ENCODE measurements around the gene ECE2.

ECE2 gene

DNA sequence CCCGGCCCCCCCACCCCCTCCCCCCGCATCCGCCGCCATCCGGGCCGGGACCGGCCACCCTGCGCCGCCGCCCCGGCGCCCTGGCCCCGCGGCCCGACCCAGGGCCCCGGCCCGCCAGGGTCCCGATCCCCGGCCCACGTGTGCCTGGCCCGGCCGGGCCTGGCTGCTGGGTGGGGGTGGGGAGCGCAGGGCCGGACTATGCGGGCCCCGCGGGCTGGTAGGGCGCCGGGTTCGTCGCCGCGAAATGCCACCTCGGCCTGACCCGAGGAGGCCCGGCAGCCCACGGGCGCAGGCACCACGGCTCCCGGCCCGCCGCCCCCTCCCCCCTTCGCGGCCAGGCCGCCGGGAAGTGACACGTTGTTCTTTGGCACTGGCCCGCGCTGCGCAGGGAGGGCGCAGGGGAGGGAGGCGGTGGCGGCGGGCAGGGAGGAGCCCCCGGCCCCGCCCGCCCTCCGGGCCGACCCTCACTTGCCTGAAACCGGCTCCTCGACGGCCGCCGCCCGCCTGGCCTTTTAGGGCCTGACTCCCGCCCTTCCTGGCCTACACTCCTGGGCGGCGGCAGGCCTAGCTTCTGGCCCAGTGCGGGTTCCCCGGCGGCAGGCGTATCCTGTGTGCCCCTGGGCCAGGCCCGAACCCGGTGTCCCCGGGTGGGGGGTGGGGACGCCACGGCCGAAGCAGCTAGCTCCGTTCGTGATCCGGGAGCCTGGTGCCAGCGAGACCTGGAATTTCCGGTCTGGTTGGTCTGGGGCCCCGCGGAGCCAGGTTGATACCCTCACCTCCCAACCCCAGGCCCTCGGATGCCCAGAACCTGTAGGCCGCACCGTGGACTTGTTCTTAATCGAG, 39.1 kb downstream of the ECE2 start:
- peak; percentile 80 for DNase-seq (ENCODE audit: low spot score)

DNA sequence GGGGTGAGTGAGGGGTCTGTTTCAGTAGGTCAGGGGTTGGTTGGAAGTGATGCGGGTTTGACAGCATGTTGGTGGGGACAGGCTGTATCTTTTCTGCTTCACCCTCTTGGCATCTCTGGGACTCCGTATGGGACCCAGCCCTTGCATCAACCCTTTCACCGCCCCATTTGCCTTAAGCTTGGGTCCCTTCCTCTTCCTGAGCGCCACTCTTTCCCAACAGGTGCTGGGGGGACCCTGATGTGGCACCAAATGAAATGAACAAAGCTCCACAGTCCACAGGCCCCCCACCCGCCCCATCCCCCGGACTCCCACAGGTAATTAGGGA, 39.7 kb downstream of the ECE2 start:
- no peak for DNase-seq (ENCODE audit: low spot score)

DNA sequence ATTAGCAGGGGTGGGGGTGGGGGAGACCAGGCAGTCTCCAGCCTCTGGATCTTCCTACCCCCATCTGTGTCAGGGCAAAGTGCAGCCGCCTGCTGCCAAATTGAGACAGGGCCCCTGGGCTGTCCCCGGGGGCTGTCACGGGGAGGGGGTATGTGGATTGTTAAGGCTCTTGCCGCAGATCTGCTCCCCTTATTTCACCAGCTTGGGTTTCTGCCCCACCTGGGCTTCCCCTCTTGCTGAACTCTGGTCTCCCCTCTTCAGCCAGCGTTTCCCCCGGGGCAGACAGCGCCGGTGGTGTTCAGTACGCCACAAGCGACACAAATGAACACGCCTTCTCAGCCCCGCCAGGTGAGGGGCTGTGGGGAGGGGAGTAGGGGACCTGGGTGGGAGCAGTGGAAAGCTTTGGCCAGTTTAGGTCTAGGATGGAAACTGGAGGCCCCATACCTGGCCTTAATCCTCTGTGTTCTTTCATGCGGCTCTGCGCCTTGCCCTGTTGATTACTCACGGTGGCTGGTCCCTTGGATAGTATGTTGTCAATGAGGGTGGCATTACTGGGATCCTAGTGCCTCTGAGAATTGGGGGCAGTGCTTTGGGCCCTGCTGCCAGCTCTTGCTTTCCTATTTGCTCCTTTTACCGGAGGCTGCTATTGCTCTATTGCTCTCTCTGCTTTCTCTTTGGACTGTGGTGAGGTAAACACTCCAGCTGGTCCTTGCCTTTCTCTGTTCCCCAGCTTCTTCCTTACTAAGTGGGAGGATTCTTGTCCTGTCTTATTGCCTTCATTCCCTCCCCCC, 40.2 kb downstream of the ECE2 start:
- no peak for DNase-seq (ENCODE audit: low spot score)

DNA sequence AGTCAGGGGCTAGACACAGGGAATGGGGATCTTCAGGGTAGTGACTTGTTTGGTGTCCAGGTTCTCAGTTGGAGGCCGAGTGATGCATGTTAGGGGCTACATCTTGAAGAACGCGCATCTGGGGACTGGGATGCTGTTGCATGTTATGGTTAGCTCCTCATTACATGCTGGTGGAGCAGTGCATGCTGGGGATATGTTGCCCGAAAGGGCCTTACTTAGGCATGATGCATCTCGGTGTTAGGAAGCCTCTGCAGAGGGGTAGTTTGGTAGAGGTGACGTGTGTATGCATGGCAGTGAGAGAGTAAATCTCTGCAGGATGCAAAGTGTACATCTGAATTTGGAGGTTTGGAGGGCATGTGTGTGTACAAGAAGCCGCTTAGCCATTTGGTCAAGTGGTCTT, 41.0 kb downstream of the ECE2 start:
- DNase-seq (ENCODE audit: low spot score) = no peak

DNA sequence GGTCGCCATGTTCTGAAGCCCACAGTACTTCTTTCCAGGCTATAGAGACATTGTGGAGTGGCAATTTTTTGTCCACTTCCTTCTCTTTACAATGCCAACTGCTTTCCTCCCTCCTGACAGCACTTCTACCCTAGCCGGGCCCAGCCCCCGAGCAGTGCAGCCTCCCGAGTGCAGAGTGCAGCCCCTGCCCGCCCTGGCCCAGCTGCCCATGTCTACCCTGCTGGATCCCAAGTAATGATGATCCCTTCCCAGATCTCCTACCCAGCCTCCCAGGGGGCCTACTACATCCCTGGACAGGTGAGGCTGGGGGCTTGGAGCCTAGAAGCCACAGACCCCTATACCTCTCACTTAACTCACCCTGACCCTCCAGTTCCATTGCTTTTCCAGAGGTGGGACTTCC, 41.4 kb downstream of the ECE2 start:
- DNase-seq (ENCODE audit: low spot score) = no peak

DNA sequence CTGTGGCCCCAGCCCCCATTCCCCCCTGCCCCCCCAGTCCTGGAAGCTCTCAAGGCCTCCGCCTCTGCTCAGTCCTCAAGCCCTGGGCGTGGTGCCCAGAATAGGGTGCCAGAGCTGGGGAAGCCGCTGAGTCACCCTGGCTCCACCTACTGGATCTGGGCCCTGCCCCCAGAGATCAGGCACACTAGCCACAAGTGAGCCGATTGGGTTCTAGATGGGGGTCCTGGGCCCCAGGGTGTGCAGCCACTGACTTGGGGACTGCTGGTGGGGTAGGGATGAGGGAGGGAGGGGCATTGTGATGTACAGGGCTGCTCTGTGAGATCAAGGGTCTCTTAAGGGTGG, 44.3 kb downstream of the ECE2 start:
- DNase-seq (ENCODE audit: low spot score) = peak; percentile 89

DNA sequence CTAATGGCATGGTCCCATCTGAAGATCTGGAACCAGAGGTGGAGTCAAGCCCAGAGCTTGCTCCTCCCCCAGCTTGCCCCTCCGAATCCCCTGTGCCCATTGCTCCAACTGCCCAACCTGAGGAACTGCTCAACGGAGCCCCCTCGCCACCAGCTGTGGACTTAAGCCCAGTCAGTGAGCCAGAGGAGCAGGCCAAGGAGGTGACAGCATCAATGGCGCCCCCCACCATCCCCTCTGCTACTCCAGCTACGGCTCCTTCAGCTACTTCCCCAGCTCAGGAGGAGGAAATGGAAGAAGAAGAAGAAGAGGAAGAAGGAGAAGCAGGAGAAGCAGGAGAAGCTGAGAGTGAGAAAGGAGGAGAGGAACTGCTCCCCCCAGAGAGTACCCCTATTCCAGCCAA, 45.8 kb downstream of the ECE2 start:
- no peak for DNase-seq (ENCODE audit: low spot score)

DNA sequence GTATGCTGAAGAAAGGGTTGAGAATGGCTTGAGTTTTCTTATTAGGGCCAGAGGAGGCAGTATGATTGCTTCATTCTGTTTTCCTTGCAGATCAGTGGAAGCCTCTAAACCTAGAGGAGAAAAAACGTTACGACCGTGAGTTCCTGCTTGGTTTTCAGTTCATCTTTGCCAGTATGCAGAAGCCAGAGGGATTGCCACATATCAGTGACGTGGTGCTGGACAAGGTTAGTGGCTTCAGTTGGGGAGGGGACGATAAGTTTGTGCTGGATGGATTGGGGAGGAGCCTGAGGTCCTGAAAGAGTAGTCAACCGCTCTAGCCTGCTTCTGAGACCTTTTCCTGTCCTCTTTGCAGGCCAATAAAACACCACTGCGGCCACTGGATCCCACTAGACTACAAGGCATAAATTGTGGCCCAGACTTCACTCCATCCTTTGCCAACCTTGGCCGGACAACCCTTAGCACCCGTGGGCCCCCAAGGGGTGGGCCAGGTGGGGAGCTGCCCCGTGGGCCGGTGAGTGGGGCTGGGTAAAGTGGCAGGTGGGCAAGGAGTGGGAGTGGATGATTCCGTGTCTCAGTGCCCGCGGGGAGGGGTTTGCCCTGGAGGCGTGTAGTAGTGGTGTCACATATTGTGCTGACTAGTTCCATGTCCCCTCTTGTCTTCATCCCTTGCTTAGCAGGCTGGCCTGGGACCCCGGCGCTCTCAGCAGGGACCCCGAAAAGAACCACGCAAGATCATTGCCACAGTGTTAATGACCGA, 47.1 kb downstream of the ECE2 start:
- DNase-seq (ENCODE audit: low spot score) = no peak

DNA sequence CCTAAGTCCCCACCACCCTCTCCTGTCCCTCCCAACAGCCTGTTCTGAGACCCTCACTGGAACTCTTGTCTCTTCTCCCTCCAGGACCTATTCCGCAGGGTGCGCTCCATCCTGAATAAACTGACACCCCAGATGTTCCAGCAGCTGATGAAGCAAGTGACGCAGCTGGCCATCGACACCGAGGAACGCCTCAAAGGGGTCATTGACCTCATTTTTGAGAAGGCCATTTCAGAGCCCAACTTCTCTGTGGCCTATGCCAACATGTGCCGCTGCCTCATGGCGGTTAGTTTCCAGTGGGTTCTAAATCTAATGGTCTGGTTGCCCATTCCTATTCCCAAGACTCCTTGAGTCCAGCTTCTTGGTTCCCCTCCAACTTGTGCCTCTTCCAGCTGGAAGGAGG, 47.9 kb downstream of the ECE2 start:
- no peak for DNase-seq (ENCODE audit: low spot score)

DNA sequence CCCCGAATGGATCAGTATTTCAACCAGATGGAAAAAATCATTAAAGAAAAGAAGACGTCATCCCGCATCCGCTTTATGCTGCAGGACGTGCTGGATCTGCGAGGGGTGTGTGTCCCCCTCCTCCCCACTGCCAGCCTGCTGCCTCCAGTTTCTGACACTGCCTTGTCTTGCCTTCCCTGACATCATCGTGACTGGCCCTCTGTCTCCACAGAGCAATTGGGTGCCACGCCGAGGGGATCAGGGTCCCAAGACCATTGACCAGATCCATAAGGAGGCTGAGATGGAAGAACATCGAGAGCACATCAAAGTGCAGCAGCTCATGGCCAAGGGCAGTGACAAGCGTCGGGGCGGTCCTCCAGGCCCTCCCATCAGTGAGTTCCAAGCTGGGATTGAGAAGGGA, 49.4 kb downstream of the ECE2 start:
- DNase-seq (ENCODE audit: low spot score) = no peak

DNA sequence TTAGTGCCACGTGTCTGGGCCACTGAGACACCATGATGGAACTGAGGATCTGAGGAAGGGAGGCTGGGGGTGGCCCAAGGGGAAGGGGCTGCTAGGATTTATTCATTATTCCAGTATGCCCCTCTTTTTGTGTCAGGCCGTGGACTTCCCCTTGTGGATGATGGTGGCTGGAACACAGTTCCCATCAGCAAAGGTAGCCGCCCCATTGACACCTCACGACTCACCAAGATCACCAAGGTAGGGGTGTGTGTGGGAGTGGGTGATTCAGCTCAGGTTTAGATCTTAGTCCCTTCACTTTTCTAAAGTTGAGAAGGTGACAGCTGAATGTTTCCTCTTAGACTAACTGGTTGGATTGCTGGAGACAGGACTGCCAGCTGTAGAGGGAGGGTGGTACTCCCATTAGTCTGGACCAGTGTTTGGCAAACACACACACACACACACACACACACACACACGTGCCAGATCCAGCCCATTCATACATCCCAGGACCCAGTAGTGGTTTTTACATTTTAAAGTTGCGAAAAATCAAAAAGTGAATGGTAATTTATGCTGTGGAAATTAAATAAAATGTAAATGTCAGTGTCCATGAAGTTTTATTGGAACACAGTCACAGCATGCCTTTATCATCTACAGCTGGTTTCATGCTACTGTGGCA, 50.0 kb downstream of the ECE2 start:
- DNase-seq (ENCODE audit: low spot score) = no peak

DNA sequence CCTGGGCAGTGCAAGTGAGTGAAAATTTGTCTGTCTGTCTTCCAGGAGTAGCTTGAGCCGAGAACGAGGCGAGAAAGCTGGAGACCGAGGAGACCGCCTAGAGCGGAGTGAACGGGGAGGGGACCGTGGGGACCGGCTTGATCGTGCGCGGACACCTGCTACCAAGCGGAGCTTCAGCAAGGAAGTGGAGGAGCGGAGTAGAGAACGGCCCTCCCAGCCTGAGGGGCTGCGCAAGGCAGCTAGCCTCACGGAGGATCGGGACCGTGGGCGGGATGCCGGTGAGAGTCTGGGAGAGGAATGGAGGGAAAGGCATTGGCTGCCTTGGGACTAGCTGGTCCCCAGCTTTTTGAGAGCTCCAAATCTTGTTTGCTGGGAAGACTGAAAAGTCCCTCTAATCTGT, 51.3 kb downstream of the ECE2 start:
- no peak for DNase-seq (ENCODE audit: low spot score)

DNA sequence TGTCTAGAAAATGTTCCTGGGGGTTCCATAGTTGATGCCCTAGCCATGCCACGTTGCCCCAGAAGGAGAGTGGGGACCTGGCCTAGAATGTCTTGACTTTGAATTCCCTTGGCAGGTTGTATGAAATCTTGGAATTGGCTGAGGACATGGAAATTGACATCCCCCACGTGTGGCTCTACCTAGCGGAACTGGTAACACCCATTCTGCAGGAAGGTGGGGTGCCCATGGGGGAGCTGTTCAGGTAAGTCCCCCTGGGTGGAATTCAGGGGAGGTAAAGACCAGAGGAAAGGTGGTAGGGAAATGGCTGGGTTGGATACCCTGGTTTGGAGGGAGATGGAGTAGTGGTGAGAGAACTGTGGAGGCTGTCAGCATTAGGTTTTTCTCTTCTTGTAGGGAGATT, 52.7 kb downstream of the ECE2 start:
- DNase-seq (ENCODE audit: low spot score) = no peak

DNA sequence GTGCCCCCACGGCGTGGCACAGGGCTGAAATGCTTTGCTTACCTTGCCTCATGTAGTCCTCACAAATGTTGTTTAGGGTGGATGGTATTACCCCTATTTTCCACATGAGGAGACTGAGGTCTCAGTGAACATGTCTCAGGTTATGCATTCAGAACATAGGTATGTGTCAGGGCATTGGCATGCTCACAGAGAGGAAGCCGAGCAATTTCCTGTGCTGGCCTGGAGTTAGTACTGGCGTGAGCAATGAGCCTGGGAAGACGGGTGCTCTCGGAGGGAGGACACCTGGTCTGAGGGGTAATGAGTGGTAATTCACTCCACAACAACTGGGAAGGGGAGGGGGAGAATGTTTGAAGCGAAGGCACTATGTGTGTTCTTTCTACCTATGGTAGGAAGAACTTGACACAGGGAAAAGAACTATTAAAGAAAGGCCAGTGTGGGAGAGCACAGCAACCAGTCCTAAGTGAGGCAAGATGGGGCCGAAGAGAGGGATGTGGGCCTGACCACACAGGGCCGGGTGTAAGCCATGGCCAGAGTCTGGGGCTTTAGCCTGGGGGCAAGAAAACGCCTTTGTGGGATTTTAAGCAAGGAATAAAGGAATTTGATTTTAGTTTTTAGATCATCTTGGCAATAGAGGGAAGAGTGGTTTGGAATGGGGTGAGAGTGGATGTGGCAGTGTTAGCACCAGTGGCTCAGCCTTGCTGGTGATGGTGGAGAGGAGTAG, 56.7 kb downstream of the ECE2 start:
- no peak for DNase-seq (ENCODE audit: low spot score)

DNA sequence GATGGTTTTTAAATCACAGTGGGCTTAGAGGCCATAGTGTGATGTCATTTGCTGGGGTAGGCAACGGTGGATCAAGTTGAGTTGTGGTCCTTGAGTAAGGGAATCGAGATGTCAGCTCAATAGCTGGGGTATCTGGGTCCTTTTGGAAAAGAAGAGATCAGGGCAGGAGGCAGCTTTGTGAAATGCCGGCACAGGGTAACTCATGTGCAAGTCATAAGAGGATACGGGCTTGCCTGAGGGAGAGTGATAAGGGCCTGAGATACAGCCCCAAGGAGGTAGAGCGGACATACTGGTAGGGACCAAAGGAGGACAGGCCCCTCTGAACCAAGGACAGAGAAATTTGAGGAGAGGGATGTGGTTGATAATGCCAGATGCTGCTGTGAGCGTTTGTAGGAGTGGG, 57.4 kb downstream of the ECE2 start:
- DNase-seq (ENCODE audit: low spot score) = no peak

DNA sequence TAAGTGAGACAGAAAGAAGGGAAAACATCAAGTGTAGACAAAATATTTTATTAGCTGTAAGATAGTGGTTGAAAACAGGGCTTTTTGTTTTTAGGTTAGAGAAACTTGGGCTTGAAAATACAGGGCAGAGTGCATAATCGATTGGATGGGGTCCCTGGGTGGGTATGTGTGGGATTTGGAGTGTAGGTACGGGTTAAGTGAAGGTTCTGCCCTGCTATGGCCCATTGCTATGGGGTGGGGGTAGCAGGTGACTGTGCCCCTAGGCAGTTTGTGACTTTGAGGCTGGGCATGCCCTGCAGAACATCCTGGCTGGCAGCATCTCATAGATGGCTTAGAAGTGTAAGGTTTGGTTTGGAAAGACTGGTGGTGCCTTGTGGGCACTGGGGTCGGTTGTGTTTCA, 57.9 kb downstream of the ECE2 start:
- DNase-seq (ENCODE audit: low spot score) = no peak

DNA sequence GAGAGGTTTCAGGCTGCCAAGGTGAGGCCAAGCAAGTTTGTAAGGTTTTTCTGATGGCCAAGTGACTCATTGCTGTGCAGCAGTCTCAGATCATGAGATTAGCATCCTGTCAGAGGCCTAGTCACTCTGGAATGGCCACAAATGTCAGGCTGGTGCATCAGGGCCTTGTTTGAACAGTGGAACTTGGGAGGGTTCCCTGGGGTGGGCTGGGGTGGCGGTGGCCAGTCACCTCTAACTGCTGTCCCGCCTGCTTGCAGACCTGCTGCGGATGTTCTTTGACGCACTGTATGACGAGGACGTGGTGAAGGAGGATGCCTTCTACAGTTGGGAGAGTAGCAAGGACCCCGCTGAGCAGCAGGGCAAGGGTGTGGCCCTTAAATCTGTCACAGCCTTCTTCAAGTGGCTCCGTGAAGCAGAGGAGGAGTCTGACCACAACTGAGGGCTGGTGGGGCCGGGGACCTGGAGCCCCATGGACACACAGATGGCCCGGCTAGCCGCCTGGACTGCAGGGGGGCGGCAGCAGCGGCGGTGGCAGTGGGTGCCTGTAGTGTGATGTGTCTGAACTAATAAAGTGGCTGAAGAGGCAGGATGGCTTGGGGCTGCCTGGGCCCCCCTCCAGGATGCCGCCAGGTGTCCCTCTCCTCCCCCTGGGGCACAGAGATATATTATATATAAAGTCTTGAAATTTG, 58.8 kb downstream of the ECE2 start:
- no peak for DNase-seq (ENCODE audit: low spot score)

DNA sequence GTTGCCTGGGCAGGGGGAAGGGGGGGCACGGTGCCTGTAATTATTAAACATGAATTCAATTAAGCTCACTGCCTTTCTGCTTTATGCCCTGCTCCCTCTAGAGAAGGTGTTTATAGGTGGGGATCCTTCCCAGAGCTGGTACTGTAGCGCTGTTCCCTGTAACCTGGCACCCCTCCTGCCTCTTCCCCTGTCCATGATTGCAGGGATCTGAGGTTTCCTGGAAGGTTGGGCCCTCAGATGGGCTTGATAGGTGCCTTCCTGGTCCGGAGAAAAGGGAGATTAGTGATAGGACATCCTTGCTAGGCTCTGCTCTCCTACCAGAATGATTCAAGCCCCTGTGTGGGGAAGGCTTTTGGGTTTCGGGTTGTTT, 59.5 kb downstream of the ECE2 start:
- no peak for DNase-seq (ENCODE audit: low spot score)

DNA sequence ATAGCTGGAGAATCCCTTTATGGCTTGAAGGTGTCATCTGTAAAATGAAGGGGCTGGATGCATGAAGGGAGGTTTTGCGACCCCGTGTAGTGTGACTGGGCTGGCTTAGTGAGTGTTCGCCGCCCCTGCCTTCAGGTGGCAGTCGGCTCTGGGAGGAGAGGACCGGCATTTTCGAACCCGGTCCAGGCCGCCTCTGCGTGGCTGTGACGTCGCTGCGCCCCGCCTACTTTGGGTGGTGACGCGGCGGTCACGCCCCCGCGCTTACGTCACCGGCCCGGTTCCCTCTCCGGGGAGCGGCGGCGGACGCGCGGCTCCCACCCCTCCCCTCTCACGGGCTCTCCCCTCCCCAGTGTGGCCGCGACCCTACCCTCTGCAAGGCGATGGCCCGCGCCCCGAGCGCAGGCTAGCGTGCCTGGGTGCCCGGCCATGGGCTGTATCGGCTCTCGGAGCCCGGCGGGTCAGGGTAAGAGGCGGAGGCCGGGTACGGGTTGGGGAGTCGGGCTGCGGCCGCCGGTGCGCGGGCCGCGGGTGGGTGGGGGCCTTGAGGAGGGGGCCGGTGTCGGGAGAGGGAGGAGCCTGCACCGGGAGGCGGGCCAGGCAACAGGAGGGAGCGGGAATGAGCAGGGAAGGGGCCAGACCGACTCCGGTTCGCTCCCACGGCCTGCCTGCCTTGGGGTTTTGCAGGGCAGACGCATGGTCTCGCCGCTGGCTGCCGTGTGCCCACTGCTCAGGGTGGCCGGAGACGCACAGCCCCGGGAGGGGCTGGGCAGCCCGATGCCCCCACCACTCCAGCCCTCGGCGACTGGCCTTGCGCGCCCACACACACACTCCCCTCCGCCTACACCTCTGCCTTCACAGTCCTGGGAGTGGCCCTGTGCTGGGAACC, 60.1 kb downstream of the ECE2 start:
- peak; percentile 94 for DNase-seq (ENCODE audit: low spot score)
